ENCODE data around the gene SFMBT1. TPM values are rescaled to one million over a fixed set of nuclear protein-coding genes. Genes with fewer than 3 reads are reported as not detected.
"Not testable (repeated sequence)": the region's sequence is repeated elsewhere in the genome, so short reads cannot be mapped to it uniquely, and the experiment has no call there.

SFMBT1 gene
- total RNA-seq, 1 donor: 11.6 TPM

DNA sequence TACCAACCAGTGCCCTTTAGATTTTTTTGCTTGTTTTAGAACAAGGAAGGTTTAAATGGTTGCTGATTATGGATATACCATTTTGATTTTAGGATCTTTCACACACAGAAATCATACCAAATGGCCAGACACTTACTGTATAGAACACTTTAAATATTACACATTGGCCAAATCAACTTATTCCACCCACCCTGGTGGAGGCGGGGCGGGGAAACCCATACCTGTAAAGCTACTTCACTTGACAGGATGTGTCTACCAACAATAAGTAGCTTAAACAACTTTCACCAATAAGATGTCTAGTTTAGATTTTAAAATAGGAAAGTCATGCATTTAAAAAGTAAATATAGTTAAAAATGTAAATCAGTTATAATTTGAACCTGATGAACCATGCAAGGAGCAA is 17.0 kb upstream of the SFMBT1 start:
- H3K9me3 ChIP-seq (ENCODE audit: low read depth, low read length): no peaks in the 10 kb centered on the region
- no peak for TF ChIP-seq CTCF (IDR thresholded peaks at IDR 0.05; ENCODE audit: extremely low read depth, low read depth, low read length)
- DNase-seq (ENCODE audit: insufficient read length, low spot score, missing footprints): no peak

DNA sequence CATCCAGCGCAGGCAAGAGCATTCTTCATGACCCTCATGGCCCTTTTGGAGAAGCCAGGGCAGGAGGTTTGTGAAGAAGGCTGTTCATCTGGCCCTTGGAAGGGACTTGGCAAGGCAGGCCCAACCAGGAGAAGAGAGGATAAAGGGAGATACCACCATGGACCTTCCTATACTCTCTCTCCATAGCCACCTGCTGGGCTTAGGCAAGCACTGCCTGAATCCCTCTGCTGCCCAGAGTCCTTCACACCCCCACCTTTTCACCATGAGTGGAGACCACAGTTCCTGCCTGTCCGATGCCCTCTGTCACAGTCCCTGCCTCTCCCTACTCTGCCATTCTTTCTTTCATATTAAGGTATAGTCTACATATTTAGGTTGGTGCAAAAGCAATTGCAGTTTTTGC is 10.6 kb upstream of the SFMBT1 start:
- no peaks in the 10 kb centered on the region for H3K79me2 ChIP-seq (ENCODE audit: insufficient read depth, low read length)
- H3K4me3 ChIP-seq (ENCODE audit: insufficient read depth, low read length): no peak overlapping the region
- no peaks in the 10 kb centered on the region for H3K27me3 ChIP-seq (ENCODE audit: insufficient read depth, low read length)
- no peaks in the 10 kb centered on the region for H3K36me3 ChIP-seq (ENCODE audit: insufficient read depth, low read length)
- H3K9me3 ChIP-seq (ENCODE audit: low read depth, low read length): no peaks in the 10 kb centered on the region
- no peaks in the 10 kb centered on the region for H4K20me1 ChIP-seq (ENCODE audit: insufficient read depth, low read length)
- H3K4me2 ChIP-seq (ENCODE audit: insufficient read depth, low read length): no peak overlapping the region
- H2AFZ ChIP-seq (ENCODE audit: low read length): no peak overlapping the region
- peak; percentile 62 for DNase-seq (ENCODE audit: insufficient read length, low spot score, missing footprints)
- TF ChIP-seq CTCF (IDR thresholded peaks at IDR 0.05; ENCODE audit: extremely low read depth, low read depth, low read length): peak; percentile 40
- no peak overlapping the region for H3K27ac ChIP-seq (ENCODE audit: low read depth, low read length)
- no peaks in the 10 kb centered on the region for H3K4me1 ChIP-seq (ENCODE audit: insufficient read depth, low read length)

More for the DNA sequence above, 17.0 kb upstream of the SFMBT1 start:
- Histone ChIP-seq H3K4me2 (ENCODE audit: insufficient read depth, low read length) (no peak overlapping the region), H4K20me1 (ENCODE audit: insufficient read depth, low read length) (no peaks in the 10 kb centered on the region), H3K27ac (ENCODE audit: low read depth, low read length) (no peak overlapping the region), H3K36me3 (ENCODE audit: insufficient read depth, low read length) (no peaks in the 10 kb centered on the region), H3K4me3 (ENCODE audit: insufficient read depth, low read length) (no peak overlapping the region), H3K27me3 (ENCODE audit: insufficient read depth, low read length) (peaks cover 11% of the 10 kb centered on the region), H3K4me1 (ENCODE audit: insufficient read depth, low read length) (no peaks in the 10 kb centered on the region), H3K79me2 (ENCODE audit: insufficient read depth, low read length) (no peaks in the 10 kb centered on the region), H2AFZ (ENCODE audit: low read length) (no peak overlapping the region)

DNA sequence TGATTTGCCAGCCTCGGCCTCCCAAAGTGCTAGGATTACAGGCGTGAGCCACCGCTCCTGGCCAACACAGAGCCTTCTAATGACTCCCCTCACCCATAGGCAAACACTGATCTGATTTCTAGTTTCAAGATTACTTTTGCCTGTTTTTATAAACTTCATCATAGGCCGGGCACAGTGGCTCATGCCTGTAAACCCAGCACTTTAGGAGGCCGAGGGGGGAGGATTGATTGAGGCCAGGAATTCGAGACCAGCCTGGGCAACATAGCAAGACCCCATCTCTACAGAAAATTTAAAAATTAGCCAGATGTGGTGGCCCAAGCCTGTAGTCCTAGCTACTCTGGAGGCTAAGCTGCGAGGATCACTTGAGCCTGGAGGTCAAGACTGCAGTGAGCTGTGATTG is 8.4 kb upstream of the SFMBT1 start:
- not testable (repeated sequence) for H3K9me3 ChIP-seq (ENCODE audit: low read depth, low read length); H3K4me1 ChIP-seq (ENCODE audit: insufficient read depth, low read length); H2AFZ ChIP-seq (ENCODE audit: low read length); H4K20me1 ChIP-seq (ENCODE audit: insufficient read depth, low read length); DNase-seq (ENCODE audit: insufficient read length, low spot score, missing footprints); H3K79me2 ChIP-seq (ENCODE audit: insufficient read depth, low read length); H3K4me2 ChIP-seq (ENCODE audit: insufficient read depth, low read length); H3K4me3 ChIP-seq (ENCODE audit: insufficient read depth, low read length); H3K27me3 ChIP-seq (ENCODE audit: insufficient read depth, low read length); H3K27ac ChIP-seq (ENCODE audit: low read depth, low read length); H3K36me3 ChIP-seq (ENCODE audit: insufficient read depth, low read length)

- Histone ChIP-seq H2AFZ (ENCODE audit: low read length) (no peak overlapping the region), H3K4me1 (ENCODE audit: insufficient read depth, low read length) (no peaks in the 10 kb centered on the region), H3K27me3 (ENCODE audit: insufficient read depth, low read length) (peaks cover under 1% of the 10 kb centered on the region), H3K4me3 (ENCODE audit: insufficient read depth, low read length) (no peak overlapping the region), H3K79me2 (ENCODE audit: insufficient read depth, low read length) (no peaks in the 10 kb centered on the region), H3K4me2 (ENCODE audit: insufficient read depth, low read length) (no peak overlapping the region), H3K36me3 (ENCODE audit: insufficient read depth, low read length) (no peaks in the 10 kb centered on the region), H3K9me3 (ENCODE audit: low read depth, low read length) (no peaks in the 10 kb centered on the region), H4K20me1 (ENCODE audit: insufficient read depth, low read length) (no peaks in the 10 kb centered on the region), H3K27ac (ENCODE audit: low read depth, low read length) (no peak overlapping the region)
- DNase-seq (ENCODE audit: insufficient read length, low spot score, missing footprints): no peak
- no peak for TF ChIP-seq CTCF (IDR thresholded peaks at IDR 0.05; ENCODE audit: extremely low read depth, low read depth, low read length)
Observed at GRCh38 chr3:53051929-53052328, 6.1 kb upstream of the SFMBT1 start.

All from osteoblast (primary cell).